GM18505 (cell line): ENCODE measurements around the gene MYH14.
"Not testable (repeated sequence)": the region's sequence is repeated elsewhere in the genome, so short reads cannot be mapped to it uniquely, and the experiment has no call there.

Source experiments
- ATAC-seq: cut with Tn5 transposase; IDR thresholded peaks from one replicate; pipeline ENCODE4 v1.9.1; 2021; ENCODE audit not compliant: unreplicated experiment
- POLR2A ChIP-seq: IDR thresholded peaks from 4 replicates; pipeline ENCODE4 v1.6.1; 2011; ENCODE audit warnings: borderline replicate concordance; ENCODE audit not compliant: insufficient read depth, insufficient read length; ENCODE audit errors: extremely low read depth

The MYH14 gene

DNA sequence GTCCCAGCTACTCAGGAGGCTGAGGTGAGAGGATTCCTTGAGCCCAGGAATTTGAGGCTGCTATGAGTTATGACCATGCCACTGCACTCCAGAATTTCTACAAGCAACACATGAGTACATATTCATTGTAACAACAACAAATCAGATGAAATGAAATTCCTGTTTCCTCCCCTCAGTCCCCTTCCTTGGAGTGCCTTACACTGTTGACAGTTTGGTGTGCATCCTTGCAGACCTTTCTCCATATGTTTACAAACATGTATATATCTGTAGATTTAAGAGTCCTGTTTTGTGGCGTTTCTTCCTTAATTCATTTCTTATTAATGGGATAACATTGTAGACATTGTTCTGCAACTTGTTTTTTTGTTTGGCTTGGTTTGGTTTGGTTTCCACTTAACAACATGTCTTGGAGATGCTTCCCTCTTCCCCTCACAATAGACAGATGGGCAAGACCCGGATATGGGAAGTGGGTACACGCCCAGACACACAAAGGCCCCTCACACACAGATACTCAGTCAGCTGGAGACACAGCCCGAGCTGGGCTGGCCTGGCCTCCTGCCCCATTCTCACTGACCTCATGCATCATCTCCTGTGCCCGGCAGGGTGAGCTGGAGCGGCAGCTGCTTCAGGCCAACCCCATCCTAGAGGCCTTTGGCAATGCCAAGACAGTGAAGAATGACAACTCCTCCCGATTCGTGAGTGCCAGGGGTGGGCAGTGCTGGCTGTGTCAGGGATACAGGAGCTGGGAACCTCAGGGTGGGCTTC lies 21.7 kb downstream of the MYH14 start:
- no peak for ATAC-seq
- no peak for TF ChIP-seq POLR2A

DNA sequence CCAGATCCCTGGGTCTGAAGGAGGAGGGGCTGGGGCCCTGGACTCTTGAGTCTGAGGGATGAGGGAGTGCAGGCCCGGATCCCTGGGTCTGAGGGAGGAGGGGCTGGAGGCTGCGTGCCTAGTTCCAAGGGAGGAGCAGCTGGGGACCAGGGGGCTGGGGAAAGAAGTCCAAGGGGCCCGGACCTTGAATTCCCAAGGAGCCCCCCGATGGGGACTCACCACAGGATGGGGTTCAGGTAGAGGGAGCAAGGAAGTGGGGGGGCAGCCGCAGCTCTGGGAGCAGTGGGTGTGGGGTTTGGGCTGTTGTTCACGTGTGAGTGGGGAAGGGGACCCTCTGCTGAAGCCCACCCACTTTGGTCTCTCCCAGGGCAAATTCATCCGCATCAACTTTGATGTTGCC lies 23.1 kb downstream of the MYH14 start:
- TF ChIP-seq POLR2A, result no peak
- no peak for ATAC-seq

DNA sequence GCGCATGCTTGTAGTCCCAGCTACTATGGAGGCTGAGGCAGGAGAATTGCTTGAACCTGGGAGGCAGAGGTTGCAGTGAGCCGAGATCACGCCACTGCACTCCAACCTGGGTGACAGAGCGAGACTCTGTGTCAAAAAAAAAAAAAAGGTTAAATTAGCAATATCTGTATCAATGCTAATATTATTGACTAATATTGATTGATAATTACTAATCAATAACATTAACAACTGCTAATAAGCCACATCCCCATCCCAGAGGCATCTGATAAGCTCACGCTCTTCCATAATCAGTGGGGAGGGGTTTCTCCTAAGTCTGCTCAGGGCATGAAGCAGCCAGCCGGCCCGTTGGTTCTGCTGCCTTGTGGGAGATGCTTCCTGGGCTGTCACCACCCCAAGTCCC lies 24.7 kb downstream of the MYH14 start:
- not testable (repeated sequence) for ATAC-seq

DNA sequence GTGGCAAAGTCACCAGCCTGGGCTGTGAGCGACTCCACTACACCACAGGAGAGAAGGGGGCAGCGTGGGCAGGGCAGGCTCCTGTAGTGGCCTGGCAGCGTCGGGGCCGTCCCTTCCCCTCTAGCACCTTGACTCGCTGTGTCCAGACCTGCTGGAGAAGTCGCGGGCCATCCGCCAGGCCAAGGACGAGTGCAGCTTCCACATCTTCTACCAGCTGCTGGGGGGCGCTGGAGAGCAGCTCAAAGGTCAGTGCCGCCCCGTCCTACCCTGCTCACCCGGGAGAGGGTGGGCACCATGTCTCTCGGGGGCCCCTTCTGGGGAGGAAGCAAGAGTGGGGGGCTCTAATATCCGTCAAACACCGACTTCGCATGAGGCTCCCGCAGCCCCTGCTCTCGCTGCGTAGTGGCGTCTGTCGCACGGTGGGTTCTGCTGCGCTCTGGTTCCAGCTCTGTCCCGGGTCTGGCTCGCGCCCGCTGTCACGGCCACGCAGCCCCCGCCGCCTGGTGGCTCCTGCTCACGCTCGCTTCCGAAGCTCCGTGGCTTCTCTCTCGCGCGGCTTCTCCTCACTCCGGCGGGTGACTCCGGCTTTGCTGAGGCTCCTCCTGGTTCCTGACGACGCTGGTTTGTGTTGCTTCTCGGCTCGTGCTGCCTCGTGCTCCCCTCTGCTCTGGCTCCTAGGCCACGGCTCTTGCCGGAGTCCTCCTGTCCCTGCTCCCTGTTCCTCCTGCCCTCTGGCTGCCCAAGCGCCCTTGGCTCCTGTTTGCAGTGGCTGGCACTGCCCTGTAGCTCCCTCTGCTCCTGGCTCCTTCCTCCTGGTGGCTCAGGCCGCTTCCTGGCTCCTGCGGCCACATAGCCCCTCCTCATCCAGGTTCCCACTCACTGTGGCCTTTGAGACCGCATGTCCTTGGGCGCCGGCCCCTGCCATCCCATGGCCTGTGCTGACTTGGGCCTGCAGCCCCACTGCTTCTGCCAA lies 27.2 kb downstream of the MYH14 start:
- no peak for TF ChIP-seq POLR2A
- no peak for ATAC-seq

DNA sequence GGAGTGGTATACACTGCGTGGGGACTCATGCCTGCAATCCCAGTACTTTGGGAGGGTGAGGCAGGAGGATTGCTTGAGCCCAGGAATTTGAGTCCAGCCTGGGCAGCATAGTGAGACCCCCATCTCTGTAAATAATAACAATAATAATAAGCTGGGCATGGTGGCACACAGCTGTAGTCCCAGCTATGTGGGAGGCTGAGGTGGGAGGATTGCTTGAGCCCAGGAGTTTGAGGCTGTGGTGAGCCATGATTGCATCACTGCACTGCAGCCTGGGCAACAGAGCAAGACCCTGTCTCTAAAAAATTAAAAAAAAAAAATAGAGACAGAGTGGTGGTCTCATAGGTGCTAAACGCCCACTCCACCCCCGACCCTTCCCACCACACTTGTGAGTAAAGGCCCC lies 28.0 kb downstream of the MYH14 start:
- ATAC-seq, result not testable (repeated sequence)

DNA sequence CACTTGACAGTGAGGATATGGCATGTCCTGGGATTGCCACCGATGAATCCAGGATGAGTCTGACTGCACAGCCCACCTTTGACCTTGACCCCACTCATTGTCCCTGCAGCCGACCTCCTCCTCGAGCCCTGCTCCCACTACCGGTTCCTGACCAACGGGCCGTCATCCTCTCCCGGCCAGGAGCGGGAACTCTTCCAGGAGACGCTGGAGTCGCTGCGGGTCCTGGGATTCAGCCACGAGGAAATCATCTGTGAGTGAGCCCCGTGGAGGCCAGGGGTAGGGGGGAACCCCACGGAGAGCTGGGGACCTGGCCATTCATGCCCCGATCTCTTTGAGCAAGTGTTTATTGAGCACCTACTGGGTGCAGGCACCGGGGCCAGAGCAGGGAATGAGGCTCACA lies 28.4 kb downstream of the MYH14 start:
- TF ChIP-seq POLR2A, result no peak
- ATAC-seq, result no peak

DNA sequence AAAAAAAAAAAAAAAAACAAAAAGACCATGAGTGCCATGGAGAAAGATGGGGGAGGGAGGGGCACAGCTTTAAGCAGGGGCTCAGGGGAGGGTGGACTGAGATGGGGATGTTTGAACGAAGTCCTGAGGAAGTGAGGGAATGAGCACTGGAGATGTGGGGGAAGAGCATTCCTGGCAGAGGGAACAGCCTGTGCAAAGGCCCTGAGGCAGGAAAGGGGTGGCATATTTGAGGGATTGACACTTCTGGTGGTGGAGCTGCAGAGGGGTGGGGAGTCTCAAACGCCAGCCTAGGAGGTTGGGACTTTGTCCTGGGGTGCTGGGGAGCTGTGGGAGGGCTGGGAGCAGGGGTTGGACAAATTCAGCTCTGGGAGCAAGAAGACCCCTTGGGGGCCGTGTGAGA lies 29.2 kb downstream of the MYH14 start:
- TF ChIP-seq POLR2A, result no peak
- ATAC-seq, result no peak

DNA sequence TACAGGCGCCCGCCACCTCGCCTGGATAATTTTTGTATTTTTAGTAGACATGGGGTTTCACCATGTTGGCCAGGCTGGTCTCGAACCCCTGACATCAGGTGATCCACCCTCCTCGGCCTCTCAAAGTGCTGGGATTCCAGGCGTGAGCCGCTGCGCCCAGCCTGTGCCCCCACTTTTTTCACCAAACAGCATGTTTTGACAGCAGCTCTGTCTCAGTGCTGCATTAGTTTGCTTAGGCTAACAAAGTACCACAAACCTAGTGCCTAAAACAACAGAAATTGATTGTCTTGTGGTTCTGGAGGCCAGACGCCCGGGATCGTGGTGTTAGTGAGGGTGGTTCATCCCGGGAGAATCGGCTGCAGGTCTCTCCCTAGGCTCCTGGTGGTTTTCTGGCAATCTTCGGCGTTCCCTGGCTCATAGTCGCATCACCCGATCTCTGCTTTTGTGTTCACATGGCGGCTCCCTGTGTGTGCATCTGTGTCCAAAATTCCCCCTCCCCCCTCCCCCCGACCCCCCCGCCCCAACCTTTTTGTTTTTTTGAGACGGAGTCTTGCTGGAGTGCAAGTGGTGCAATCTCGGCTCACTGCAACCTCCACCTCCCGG lies 30.0 kb downstream of the MYH14 start:
- ATAC-seq, result no peak
- no peak for TF ChIP-seq POLR2A

DNA sequence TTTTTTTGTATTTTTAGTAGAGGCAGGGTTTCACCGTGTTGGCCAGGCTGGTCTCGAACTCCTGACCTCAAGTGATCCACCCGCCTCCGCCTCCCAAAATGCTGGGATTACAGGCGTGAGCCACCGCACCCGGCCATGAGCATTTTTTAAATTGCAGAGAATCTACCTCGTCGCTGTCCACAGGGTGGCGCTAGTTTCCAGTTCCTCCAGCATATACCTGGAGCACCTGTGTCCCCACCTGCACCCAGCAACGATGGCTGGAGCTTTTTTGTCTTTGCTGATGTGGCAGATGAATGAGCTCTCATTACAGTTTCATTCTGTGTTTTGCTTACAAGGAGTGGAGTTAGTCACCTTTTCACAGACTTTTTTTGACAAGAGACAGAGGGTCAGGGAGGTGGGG lies 34.1 kb downstream of the MYH14 start:
- not testable (repeated sequence) for ATAC-seq

DNA sequence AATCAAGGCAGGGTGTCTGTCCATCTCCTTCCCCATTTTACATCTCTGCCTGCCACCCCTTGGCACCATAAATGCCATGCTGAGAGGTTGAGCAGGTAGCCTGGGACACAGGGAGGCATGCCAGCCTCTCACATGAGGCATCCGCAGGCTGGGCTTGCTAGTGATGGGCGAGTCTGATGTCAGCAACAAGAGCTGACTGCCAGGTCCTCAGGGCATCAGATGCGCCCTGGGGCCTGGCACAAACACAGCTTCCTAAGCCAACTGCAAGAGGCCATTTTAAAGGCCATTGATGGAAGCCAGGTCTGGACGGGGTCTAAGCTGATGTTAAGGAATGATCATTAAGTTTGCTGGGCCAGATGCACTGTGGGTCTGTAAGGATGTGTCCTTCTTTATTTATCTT lies 34.6 kb downstream of the MYH14 start:
- TF ChIP-seq POLR2A, result no peak
- no peak for ATAC-seq

DNA sequence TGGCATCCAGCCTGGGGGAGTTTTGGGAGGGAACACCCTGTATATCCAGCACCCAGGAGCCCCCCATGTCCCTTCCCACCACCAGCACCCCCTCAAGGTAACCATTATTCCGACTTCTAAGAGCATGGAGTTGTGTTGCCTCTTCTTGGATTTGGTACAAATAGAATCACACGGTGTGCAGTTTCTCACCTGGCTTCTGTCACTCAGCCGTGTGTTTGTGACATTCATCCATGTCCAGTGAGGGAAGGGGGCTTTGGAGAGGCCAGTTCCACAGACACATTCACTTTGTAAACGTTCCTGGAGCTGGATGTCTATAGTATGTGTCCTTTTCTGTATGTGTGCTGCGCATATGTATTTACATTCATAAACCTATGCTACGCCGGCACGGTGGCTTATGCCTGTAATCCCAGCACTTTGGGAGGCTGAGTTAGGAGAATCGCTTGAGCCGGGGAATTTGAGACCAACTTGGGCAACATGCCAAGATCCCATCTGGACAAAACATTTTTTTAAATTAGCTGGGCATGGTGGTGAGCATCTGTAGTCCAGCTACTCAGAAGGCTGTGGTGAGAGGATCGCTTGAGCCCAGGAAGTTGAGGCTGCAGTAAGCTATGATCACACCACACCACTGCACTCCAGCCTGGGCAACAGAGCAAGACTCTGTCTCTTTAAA lies 36.6 kb downstream of the MYH14 start:
- no peak for ATAC-seq

DNA sequence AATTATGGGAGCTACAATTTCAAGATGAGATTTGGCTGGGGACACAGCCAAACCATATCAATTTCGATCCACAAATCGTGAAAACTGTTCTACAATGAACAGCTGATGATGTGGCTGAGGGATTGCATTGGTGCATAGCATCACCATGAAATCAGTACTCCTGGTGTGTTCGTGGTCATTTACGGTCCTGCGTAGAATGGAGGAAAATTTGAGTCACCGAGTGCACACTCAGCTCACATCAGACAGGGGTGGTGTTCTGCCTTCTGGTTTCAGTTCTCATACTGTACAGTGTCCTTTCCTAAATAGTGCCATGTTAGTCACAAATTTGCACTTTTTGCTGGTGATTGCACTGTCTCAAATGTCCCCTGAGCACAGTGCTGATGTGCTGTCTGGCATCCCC lies 39.2 kb downstream of the MYH14 start:
- ATAC-seq, result no peak
- TF ChIP-seq POLR2A, result no peak

More for the DNA sequence above, 36.6 kb downstream of the MYH14 start:
- TF ChIP-seq POLR2A, result no peak

DNA sequence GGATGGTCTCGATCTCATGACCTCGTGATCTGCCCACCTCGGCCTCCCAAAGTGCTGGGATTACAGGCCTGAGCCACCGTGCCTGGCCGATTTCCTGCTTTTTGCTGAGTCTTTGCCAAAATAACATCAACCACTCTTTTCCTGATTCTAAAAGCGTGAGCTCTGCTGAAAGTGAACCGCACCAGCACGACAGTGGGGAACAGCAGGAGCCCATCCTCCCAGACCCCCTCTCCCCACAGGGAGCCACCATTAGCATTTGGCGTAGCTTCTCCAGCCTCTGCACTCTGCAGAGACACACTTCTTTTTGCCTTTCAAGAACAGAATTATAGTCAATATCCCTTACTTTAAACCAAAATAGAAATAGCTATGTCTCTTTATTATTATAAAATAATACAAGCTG lies 41.3 kb downstream of the MYH14 start:
- ATAC-seq, result no peak
- TF ChIP-seq POLR2A, result no peak
